Liver (tissue), 9 donors: ENCODE data around the gene APP. TPM values are rescaled to one million over a fixed set of nuclear protein-coding genes. Genes with fewer than 3 reads are reported as not detected.

Experiments used
- DNase-seq: peaks from one replicate; pipeline ENCODE4 v3.0.0-alpha.2; 2017; ENCODE audit warnings: low spot score
- H3K27ac ChIP-seq, 2 donors: one replicate each; pipeline ENCODE4 v1.7.0; 2013; ENCODE audit warnings: inconsistent platforms in 2 of 2, low read length in 2 of 2, control low read depth in 1 of 2, low read depth in 1 of 2, mild to moderate bottlenecking in 1 of 2
- H3K27me3 ChIP-seq, 4 donors: one replicate each; pipeline versions ENCODE4 v1.6.1 to v1.7.0; 2013; ENCODE audit warnings: low read length in 3 of 4, inconsistent platforms in 1 of 4, mild to moderate bottlenecking in 1 of 4, moderate library complexity in 1 of 4; ENCODE audit not compliant: control insufficient read depth in 4 of 4, insufficient read depth in 4 of 4
- H3K36me3 ChIP-seq, 4 donors: one replicate each; pipeline versions ENCODE4 v1.6.1 to v1.7.0; 2013; ENCODE audit warnings: low read length in 3 of 4, mild to moderate bottlenecking in 3 of 4, low read depth in 1 of 4, moderate library complexity in 1 of 4; ENCODE audit not compliant: control insufficient read depth in 4 of 4, insufficient read depth in 3 of 4
- H3K4me1 ChIP-seq, 4 donors: one replicate each; pipeline versions ENCODE4 v1.6.1 to v1.7.0; 2013; ENCODE audit warnings: low read length in 3 of 4, mild to moderate bottlenecking in 3 of 4, moderate library complexity in 1 of 4; ENCODE audit not compliant: control insufficient read depth in 4 of 4, insufficient read depth in 4 of 4
- H3K4me3 ChIP-seq, 3 donors: one replicate each; pipeline versions ENCODE4 v1.6.1 to v1.7.0; 2013; ENCODE audit warnings: low read length in 3 of 3, control low read depth in 1 of 3, low read depth in 1 of 3, mild to moderate bottlenecking in 1 of 3
- H3K9ac ChIP-seq, 2 donors: one replicate each; pipeline ENCODE4 v1.7.0; 2013; ENCODE audit warnings: low read length in 2 of 2, mild to moderate bottlenecking in 2 of 2, moderate library complexity in 2 of 2, control low read depth in 1 of 2, low read depth in 1 of 2
- H3K9me3 ChIP-seq, 4 donors: one replicate each; pipeline versions ENCODE4 v1.6.1 to v1.7.0; 2013; ENCODE audit warnings: low read length in 3 of 4; ENCODE audit not compliant: control insufficient read depth in 4 of 4
- EGR1 ChIP-seq, 2 donors: IDR thresholded peaks; 2 replicates each; pipeline ENCODE4 v1.6.1; 2016 to 2018; ENCODE audit warnings: antibody characterized with exemption in 2 of 2, low read depth in 2 of 2
- FOXA1 ChIP-seq: IDR thresholded peaks from 2 replicates; pipeline ENCODE4 v1.6.1; 2016; ENCODE audit warnings: antibody characterized with exemption
- FOXA2 ChIP-seq: IDR thresholded peaks from 2 replicates; pipeline ENCODE4 v1.6.1; 2016; ENCODE audit warnings: antibody characterized with exemption
- GABPA ChIP-seq, 2 donors: IDR thresholded peaks in 1 of 2; conservative IDR thresholded peaks in 1 of 2; 2 replicates each; pipeline ENCODE4 v1.6.1; 2016; ENCODE audit warnings: antibody characterized with exemption in 2 of 2, mild to moderate bottlenecking in 1 of 2, moderate library complexity in 1 of 2
- HNF4A ChIP-seq, 2 donors: conservative IDR thresholded peaks; 2 replicates each; pipeline ENCODE4 v1.6.1; 2016; ENCODE audit warnings: antibody characterized with exemption in 2 of 2, mild to moderate bottlenecking in 2 of 2
- HNF4G ChIP-seq: IDR thresholded peaks from 2 replicates; pipeline ENCODE4 v1.6.1; 2016; ENCODE audit warnings: antibody characterized with exemption
- JUND ChIP-seq, 2 donors: IDR thresholded peaks; 2 replicates each; pipeline ENCODE4 v1.6.1; 2016; ENCODE audit warnings: antibody characterized with exemption in 2 of 2
- NR2F2 ChIP-seq: IDR thresholded peaks from 2 replicates; pipeline ENCODE4 v1.6.1; 2016; ENCODE audit warnings: antibody characterized with exemption
- RAD21 ChIP-seq, 2 donors: IDR thresholded peaks; 2 replicates each; pipeline ENCODE4 v1.6.1; 2016; ENCODE audit warnings: antibody characterized with exemption in 2 of 2, mild to moderate bottlenecking in 2 of 2
- RXRA ChIP-seq, 2 donors: IDR thresholded peaks; 2 replicates each; pipeline ENCODE4 v1.6.1; 2017 to 2018; ENCODE audit warnings: antibody characterized with exemption in 2 of 2, mild to moderate bottlenecking in 1 of 2
- SP1 ChIP-seq: IDR thresholded peaks from 2 replicates; pipeline ENCODE4 v1.6.1; 2018; ENCODE audit warnings: antibody characterized with exemption, mild to moderate bottlenecking
- TAF1 ChIP-seq: conservative IDR thresholded peaks from 2 replicates; pipeline ENCODE4 v1.6.1; 2016; ENCODE audit warnings: antibody characterized with exemption, mild to moderate bottlenecking
- YY1 ChIP-seq: IDR thresholded peaks from 2 replicates; pipeline ENCODE4 v1.6.1; 2016; ENCODE audit warnings: antibody characterized with exemption, mild to moderate bottlenecking
- WGBS: extraction: QIAGEN DNeasy Blood & Tissue Kit; methylation state at CpG from one replicate; pipeline ENCODE4 v1.1.7; 2013; 5-methylcytosine and 5-hydroxymethylcytosine counted together
- polyA plus RNA-seq, 2 donors: library from polyadenylated mRNA; stranded (reverse) in 1 of 2; unstranded in 1 of 2; fragments of 200-250 nt in 1 of 2; fragments of >200 nt in 1 of 2; fragmentation: Nextera tagmentation in 1 of 2; extraction: Ambion mirVana in 1 of 2; gene quantifications; one replicate each; pipeline versions ENCODE4 v1.2.1 to v1.2.3, GENCODE V29; 2013 to 2015
- total RNA-seq, 2 donors: library from RNA; depleted of rRNA; stranded (reverse); fragments of >200 nt; gene quantifications; one replicate each; pipeline ENCODE4 v1.2.3, GENCODE V29; 2014
- TF ChIP-seq, protein P1 (sequence below): IDR thresholded peaks from 2 replicates; pipeline ENCODE4 v1.6.1; 2016; ENCODE audit warnings: antibody characterized with exemption
- TF ChIP-seq, protein P2 (sequence below): IDR thresholded peaks from 2 replicates; pipeline ENCODE4 v1.6.1; 2016; ENCODE audit warnings: antibody characterized with exemption
- TF ChIP-seq, protein P3 (sequence below): IDR thresholded peaks from 2 replicates; pipeline ENCODE4 v1.6.1; 2016; ENCODE audit warnings: antibody characterized with exemption
- TF ChIP-seq, protein P4 (sequence below): IDR thresholded peaks from 2 replicates; pipeline ENCODE4 v1.6.1; 2016; ENCODE audit warnings: antibody characterized with exemption, mild to moderate bottlenecking
- TF ChIP-seq, protein P5 (sequence below): fragments of 150-350 bp; IDR thresholded peaks from 2 replicates; pipeline ENCODE4 v1.5.1; 2017; ENCODE audit warnings: improper control_type of control experiment, low read depth, low read length; ENCODE audit not compliant: missing input control
- donor health status: healthy.
- donor health status: healthy.
- donor health status: healthy.
- donor health status: healthy.
- donor health status: healthy.

Gene APP
- total and polyA plus RNA-seq, 4 donors, result 24.9 to 201 (median 111) TPM

DNA sequence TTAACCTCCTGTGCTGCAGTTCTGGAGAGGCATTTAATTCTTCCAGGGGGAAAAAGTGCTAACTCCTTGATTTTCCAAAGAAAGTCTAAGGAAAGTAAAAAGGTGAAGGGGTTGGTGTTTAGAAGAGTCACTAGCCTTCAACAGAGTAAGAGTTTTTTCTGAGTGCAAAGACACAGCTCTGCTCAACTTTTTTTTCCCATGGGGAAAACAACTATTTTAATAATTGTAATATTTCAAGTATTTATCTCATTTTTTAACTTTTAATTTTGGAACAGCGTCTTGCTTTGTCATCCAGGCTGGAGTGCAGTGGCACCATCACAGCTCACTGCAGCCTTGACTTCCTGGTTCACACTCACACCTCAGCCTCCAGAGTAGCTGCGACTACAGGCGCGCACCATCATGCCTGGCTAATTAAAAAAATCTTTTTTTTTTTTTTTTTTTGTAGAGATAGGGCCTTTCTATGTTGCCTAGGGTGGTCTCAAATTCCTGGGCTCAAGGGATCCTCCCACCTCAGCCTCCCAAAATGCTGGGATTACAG lies 202.6 kb downstream of the APP start:
- Histone ChIP-seq H3K4me3 (no peak overlapping the region), H3K9ac (no peak overlapping the region), H3K27me3 (no peaks in the 10 kb centered on the region), H3K36me3 (peaks cover 0 to 10% (median 6%) of the 10 kb centered on the region in 4 donors), H3K4me1 (no peaks in the 10 kb centered on the region), H3K9me3 (no peaks in the 10 kb centered on the region), H3K27ac (peak overlapping the region in 1 of 2 donors; percentile 19)
- WGBS, result 88% methylated on average over 4 of the region's 4 CpGs
- TF ChIP-seq JUND (IDR thresholded peaks at IDR 0.05), result no peak
- TF ChIP-seq, protein P1, sequence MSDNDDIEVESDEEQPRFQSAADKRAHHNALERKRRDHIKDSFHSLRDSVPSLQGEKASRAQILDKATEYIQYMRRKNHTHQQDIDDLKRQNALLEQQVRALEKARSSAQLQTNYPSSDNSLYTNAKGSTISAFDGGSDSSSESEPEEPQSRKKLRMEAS, result no peak
- no peak for TF ChIP-seq FOXA2
- TF ChIP-seq HNF4G, result no peak
- TF ChIP-seq, protein P2, sequence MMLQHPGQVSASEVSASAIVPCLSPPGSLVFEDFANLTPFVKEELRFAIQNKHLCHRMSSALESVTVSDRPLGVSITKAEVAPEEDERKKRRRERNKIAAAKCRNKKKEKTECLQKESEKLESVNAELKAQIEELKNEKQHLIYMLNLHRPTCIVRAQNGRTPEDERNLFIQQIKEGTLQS, result no peak
- TF ChIP-seq HNF4A (conservative IDR thresholded peaks at IDR 0.05), result no peak
- TF ChIP-seq RAD21 (IDR thresholded peaks at IDR 0.05), result no peak
- no peak for TF ChIP-seq EGR1 (IDR thresholded peaks at IDR 0.05; ENCODE audit: low read depth in 2 of 2)
- no peak for TF ChIP-seq GABPA (IDR thresholded peaks at IDR 0.05 in 1 of 2, conservative IDR thresholded peaks at IDR 0.05 in 1 of 2)
- TF ChIP-seq SP1, result no peak
- TF ChIP-seq, protein P3, sequence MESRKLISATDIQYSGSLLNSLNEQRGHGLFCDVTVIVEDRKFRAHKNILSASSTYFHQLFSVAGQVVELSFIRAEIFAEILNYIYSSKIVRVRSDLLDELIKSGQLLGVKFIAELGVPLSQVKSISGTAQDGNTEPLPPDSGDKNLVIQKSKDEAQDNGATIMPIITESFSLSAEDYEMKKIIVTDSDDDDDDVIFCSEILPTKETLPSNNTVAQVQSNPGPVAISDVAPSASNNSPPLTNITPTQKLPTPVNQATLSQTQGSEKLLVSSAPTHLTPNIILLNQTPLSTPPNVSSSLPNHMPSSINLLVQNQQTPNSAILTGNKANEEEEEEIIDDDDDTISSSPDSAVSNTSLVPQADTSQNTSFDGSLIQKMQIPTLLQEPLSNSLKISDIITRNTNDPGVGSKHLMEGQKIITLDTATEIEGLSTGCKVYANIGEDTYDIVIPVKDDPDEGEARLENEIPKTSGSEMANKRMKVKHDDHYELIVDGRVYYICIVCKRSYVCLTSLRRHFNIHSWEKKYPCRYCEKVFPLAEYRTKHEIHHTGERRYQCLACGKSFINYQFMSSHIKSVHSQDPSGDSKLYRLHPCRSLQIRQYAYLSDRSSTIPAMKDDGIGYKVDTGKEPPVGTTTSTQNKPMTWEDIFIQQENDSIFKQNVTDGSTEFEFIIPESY, result no peak
- no peak for TF ChIP-seq NR2F2
- TF ChIP-seq, protein P4, sequence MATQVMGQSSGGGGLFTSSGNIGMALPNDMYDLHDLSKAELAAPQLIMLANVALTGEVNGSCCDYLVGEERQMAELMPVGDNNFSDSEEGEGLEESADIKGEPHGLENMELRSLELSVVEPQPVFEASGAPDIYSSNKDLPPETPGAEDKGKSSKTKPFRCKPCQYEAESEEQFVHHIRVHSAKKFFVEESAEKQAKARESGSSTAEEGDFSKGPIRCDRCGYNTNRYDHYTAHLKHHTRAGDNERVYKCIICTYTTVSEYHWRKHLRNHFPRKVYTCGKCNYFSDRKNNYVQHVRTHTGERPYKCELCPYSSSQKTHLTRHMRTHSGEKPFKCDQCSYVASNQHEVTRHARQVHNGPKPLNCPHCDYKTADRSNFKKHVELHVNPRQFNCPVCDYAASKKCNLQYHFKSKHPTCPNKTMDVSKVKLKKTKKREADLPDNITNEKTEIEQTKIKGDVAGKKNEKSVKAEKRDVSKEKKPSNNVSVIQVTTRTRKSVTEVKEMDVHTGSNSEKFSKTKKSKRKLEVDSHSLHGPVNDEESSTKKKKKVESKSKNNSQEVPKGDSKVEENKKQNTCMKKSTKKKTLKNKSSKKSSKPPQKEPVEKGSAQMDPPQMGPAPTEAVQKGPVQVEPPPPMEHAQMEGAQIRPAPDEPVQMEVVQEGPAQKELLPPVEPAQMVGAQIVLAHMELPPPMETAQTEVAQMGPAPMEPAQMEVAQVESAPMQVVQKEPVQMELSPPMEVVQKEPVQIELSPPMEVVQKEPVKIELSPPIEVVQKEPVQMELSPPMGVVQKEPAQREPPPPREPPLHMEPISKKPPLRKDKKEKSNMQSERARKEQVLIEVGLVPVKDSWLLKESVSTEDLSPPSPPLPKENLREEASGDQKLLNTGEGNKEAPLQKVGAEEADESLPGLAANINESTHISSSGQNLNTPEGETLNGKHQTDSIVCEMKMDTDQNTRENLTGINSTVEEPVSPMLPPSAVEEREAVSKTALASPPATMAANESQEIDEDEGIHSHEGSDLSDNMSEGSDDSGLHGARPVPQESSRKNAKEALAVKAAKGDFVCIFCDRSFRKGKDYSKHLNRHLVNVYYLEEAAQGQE, result no peak
- no peak for TF ChIP-seq RXRA (IDR thresholded peaks at IDR 0.05)
- TF ChIP-seq TAF1, result no peak
- no peak for TF ChIP-seq YY1
- no peak for TF ChIP-seq FOXA1
- TF ChIP-seq, protein P5, sequence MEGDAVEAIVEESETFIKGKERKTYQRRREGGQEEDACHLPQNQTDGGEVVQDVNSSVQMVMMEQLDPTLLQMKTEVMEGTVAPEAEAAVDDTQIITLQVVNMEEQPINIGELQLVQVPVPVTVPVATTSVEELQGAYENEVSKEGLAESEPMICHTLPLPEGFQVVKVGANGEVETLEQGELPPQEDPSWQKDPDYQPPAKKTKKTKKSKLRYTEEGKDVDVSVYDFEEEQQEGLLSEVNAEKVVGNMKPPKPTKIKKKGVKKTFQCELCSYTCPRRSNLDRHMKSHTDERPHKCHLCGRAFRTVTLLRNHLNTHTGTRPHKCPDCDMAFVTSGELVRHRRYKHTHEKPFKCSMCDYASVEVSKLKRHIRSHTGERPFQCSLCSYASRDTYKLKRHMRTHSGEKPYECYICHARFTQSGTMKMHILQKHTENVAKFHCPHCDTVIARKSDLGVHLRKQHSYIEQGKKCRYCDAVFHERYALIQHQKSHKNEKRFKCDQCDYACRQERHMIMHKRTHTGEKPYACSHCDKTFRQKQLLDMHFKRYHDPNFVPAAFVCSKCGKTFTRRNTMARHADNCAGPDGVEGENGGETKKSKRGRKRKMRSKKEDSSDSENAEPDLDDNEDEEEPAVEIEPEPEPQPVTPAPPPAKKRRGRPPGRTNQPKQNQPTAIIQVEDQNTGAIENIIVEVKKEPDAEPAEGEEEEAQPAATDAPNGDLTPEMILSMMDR, result no peak
- no peak for DNase-seq
